ENCODE data around the gene APOF.
"Not testable (repeated sequence)": the region's sequence is repeated elsewhere in the genome, so short reads cannot be mapped to it uniquely, and the experiment has no call there.

The APOF gene

GRCh38 chr12:56410768-56411167 lies 48.1 kb upstream of the APOF start (continued):
- TF ChIP-seq ZNF223 (tag by site-specific recombination; IDR thresholded peaks at IDR 0.05) (no peak), ZNF837 (tag by site-specific recombination; IDR thresholded peaks at IDR 0.05) (no peak), ZBTB11 (tag by site-specific recombination; conservative IDR thresholded peaks at IDR 0.05; ENCODE audit: low read depth) (no peak), ZFP41 (tag by site-specific recombination; IDR thresholded peaks at IDR 0.05; ENCODE audit: borderline replicate concordance) (no peak), ZNF449 (tag by site-specific recombination; IDR thresholded peaks at IDR 0.05) (no peak)

- Histone ChIP-seq H3K4me1 (ENCODE audit: control insufficient read depth, insufficient read depth, low read length) (no peaks in the 10 kb centered on the region), H3K27ac (ENCODE audit: extremely low read depth, low read depth, low read length) (no peak overlapping the region), H3K36me3 (ENCODE audit: control insufficient read depth in 2 of 2, insufficient read depth in 1 of 2, low read length in 2 of 2) (peaks cover 0 to 13% of the 10 kb centered on the region in 2 experiments; a peak in 1 of 3 replicates), H3K4me3 (ENCODE audit: low read depth, low read length) (no peak overlapping the region), H3K9me3 (ENCODE audit: control insufficient read depth, insufficient read depth, low read depth, low read length) (no peaks in the 10 kb centered on the region)
- POLR2A ChIA-PET, result no interaction called here
- TF ChIP-seq PBX3 (CRISPR knock-in tag; IDR thresholded peaks at IDR 0.05), result no peak
- TF ChIP-seq YY1 (tag by site-specific recombination; IDR thresholded peaks at IDR 0.05), result no peak
- no peak for TF ChIP-seq ZNF561 (tag by site-specific recombination; IDR thresholded peaks at IDR 0.05; ENCODE audit: borderline replicate concordance)
- no peak for TF ChIP-seq AEBP2 (tag by site-specific recombination; IDR thresholded peaks at IDR 0.05; ENCODE audit: borderline replicate concordance)
- TF ChIP-seq ZNF24 (tag by site-specific recombination; IDR thresholded peaks at IDR 0.05), result no peak
- TF ChIP-seq OVOL3 (tag by site-specific recombination; IDR thresholded peaks at IDR 0.05), result no peak
- TF ChIP-seq SCRT2 (tag by site-specific recombination; IDR thresholded peaks at IDR 0.05), result no peak
- no peak for TF ChIP-seq ZNF211 (tag by site-specific recombination; IDR thresholded peaks at IDR 0.05; ENCODE audit: low read depth)
- TF ChIP-seq ZNF513 (tag by site-specific recombination; IDR thresholded peaks at IDR 0.05), result no peak
- no peak for TF ChIP-seq ZNF555 (tag by site-specific recombination; conservative IDR thresholded peaks at IDR 0.05)
- no peak for TF ChIP-seq ZBTB7A (tag by site-specific recombination; IDR thresholded peaks at IDR 0.05; ENCODE audit: low read depth)
- TF ChIP-seq ZNF274 (IDR thresholded peaks at IDR 0.05; ENCODE audit: low read length), result no peak
- TF ChIP-seq ZNF274 (tag by site-specific recombination; IDR thresholded peaks at IDR 0.05; ENCODE audit: borderline replicate concordance), result no peak
- TF ChIP-seq ZNF664 (tag by site-specific recombination; IDR thresholded peaks at IDR 0.05), result no peak
- no peak for TF ChIP-seq ZNF140 (tag by site-specific recombination; IDR thresholded peaks at IDR 0.05)
- no peak for TF ChIP-seq ZNF366 (tag by site-specific recombination; conservative IDR thresholded peaks at IDR 0.05)
- CTCF ChIA-PET, result no interaction called here
These were observed 46.3 kb upstream of the APOF start for GRCh38 chr12:56408799-56409417.

- H3K27ac ChIP-seq (ENCODE audit: extremely low read depth, low read depth, low read length); H3K36me3 ChIP-seq (ENCODE audit: control insufficient read depth in 2 of 2, insufficient read depth in 1 of 2, low read length in 2 of 2); H3K4me1 ChIP-seq (ENCODE audit: control insufficient read depth, insufficient read depth, low read length); CTCF ChIA-PET; H3K4me3 ChIP-seq (ENCODE audit: low read depth, low read length); POLR2A ChIA-PET; H3K9me3 ChIP-seq (ENCODE audit: control insufficient read depth, insufficient read depth, low read depth, low read length): not testable (repeated sequence)
These were observed 41.6 kb upstream of the APOF start for GRCh38 chr12:56404227-56404626.
